Measurements from ENCODE around the gene RIPK3.

The RIPK3 gene

DNA sequence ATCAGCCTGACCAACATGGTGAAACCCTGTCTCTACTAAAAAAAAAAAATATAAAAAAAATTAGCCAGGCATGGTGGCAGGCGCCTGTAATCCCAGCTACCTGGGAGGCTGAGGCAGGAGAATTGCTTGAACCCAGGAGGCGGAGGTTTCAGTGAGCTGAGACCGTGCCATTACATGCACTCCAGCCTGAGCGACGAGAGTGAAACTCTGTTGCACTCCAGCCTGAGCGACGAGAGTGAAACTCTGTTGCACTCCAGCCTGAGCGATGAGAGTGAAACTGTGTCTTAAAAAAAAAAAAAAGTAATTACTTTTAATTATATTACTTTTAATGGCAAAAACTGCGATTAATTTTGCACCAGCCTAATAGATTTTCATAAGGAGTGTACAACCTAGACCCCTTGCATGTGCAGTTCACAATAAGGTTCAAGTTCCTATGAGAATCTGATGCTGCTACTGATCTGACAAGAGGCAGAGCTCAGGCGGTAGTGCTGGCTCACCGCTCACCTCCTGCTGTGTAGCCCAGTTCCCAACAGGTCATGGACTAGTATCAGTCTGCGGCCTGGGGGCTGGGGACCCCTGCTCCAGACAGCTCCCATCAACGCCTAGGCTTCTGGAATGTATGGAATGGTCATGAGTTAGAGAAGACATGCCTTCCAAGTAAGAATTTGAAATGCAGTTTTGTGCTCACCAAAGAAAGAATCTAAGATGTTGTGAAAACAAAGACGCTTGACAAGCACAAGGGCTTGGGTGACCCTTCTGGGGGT, 18.4 kb downstream of the RIPK3 start:
- no peak for DNase-seq

GRCh38 chr14:24317141-24317928, 22.5 kb downstream of the RIPK3 start:
- no peak for DNase-seq

GRCh38 chr14:24316597-24316950, 23.2 kb downstream of the RIPK3 start:
- no peak for DNase-seq

DNA sequence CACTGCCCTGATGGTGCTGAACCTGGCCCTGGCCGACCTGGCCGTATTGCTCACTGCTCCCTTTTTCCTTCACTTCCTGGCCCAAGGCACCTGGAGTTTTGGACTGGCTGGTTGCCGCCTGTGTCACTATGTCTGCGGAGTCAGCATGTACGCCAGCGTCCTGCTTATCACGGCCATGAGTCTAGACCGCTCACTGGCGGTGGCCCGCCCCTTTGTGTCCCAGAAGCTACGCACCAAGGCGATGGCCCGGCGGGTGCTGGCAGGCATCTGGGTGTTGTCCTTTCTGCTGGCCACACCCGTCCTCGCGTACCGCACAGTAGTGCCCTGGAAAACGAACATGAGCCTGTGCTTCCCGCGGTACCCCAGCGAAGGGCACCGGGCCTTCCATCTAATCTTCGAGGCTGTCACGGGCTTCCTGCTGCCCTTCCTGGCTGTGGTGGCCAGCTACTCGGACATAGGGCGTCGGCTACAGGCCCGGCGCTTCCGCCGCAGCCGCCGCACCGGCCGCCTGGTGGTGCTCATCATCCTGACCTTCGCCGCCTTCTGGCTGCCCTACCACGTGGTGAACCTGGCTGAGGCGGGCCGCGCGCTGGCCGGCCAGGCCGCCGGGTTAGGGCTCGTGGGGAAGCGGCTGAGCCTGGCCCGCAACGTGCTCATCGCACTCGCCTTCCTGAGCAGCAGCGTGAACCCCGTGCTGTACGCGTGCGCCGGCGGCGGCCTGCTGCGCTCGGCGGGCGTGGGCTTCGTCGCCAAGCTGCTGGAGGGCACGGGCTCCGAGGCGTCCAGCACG, 23.8 kb downstream of the RIPK3 start:
- no peak for DNase-seq

DNA sequence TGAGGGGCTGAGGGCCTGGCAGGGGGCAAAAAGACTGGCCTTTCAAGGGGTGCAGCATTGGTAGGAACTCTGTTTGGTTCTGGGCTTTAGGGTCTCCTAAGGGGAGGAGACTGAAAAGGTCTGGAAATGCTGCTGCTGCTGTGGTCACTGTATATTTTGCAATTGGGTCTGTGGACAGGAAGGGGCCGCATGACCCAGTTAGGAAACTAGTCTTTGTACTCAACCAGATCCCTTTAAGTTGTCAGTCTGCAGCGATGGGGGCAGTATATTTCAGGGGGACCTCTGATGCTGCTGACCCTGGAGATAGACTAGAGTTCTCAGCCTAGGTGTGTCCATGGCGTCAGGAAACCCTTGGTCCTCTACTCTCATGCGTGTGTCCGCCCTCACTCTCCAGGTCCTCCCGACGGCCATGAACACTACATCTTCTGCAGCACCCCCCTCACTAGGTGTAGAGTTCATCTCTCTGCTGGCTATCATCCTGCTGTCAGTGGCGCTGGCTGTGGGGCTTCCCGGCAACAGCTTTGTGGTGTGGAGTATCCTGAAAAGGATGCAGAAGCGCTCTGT, 24.5 kb downstream of the RIPK3 start:
- DNase-seq, result no peak

DNA sequence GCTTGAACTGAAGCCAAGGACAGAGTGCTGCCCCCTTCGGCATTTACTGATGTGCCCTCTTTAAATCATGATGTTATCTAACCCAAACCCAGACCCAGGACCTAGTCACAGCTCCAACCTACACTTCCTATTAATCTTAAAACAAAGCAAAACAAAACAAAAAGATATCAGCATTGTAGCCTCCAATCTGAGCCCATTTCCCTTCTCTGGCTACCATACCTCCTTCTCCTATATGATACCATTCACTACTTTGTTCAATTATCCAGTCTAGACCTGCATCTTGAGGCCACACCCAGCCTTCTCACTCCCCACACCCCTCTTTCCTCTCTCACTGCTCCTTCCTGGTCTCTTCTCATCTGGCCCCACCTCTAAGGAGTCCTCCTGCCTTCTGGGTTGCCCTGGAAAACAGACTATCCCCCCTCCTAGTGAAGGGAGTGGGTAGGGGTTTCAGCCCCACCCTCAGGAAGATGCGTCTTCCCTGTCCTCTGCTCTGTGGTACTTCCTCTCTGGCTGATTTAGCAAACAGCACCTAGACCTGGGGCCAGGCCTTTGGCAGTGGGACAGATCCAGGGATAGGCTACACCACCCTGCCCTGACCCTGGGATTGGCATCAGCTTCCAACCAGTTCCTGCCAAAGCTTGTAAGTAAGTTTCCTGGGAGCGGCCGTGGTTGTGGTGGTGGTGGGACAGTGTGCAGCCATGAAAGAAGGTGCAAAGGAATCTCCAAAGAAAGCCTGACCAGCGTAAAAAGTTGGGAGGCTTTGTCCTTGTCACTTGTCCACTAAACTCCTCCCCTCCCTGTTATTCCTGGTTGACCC, 25.2 kb downstream of the RIPK3 start:
- DNase-seq, result no peak

DNA sequence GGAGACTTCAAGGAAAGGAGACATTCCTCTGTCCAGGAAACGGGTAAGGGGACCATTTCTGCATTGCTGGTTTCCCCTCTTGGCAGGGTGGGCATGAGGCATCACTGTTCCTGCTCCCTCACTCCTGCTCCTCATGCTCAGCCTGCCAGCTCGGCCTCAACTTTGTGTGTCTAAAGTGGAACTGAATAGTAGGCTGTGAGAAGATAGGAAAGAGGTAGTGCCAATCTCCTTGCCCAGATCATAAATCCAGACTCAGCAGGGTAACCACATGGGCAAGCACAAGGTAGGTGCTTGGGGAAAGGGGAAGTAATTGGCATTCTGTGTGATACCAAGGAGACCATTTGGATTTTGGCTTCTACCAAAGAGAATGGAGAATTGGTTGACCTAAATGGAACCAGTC, 25.9 kb downstream of the RIPK3 start:
- DNase-seq, result no peak

DNA sequence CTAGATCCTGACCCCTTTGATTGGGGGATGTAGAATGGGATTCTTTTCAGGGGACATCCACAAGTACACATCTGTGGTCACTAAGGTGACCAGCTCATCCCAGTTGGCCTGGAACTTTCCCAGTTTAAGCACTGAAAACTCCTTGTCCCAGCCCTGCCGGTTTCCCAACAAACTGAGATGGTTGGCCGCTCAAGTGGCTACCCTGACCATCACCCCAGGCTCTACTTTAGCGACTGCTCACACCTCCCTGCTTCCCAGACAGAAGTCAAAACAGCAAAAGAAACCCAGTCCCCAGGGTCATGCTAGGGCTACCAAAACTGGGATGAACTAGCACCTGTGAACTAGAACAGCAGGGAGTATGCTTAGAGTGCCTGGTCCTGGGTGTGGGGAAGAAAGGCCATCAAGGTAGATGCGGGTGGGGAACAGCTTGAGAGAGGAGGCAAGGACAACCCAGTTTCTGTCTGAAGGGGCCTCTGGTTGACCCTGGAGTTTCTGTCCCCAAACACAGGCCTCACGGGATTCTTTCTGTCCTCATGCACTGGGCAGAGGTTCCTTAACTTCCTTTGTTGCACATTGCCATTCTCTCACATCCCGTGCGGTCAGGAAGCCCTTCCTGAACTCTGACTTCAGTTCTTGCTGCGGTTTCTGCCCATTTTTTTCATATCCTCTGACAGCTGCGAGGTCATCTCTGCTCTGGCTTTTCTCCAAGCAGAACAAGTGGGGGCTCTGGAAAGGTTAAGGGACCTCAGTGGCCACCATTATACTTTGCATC, 26.9 kb downstream of the RIPK3 start:
- peak; percentile 12 for DNase-seq

DNA sequence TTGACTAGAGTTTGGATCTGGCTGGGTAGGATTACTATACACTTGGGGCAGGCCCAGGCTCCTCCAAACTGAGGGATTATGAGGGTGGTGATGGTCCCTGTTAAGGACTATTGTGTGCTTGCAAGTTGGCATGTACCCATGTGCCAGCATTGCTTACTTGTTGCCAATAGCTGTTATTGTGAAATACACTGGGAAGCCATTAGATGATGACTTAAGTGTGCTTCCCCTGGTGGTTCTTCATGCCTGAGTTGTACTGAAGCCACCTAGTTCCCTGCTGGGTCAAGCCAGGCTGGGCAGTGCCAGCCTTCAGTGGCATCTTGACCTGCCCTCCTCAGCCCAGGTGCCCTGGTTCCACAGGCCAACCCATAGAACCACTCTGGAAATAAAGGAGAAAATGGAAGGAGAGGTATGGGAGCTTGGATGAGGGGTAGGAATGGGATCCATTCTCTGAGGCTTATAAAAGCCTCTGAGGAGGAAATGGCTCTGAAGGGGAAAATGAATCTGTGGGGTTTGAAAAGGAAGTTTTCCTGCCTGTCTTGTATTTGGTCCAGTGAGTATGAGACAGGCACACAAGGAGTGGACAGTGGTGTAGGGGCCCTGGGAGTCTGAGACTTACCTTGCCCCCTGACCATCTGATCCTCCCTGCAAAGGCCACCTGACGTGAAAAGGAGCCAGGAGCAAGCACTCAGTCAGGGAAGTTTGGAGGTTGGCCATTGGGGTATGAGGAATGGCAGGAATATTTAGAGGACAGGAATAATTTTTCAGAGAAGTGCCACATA, 27.8 kb downstream of the RIPK3 start:
- peak; percentile 12 for DNase-seq

GRCh38 chr14:24310646-24311604, 28.9 kb downstream of the RIPK3 start, which contains the start of gene LTB4R:
Gene LTB4R (plus strand): TSS chr14:24311502. CDS start chr14:24315652, 4,150 bp downstream.
- DNase-seq, result peak; percentile 62

- DNase-seq, result no peak
Observed at GRCh38 chr14:24310265-24310645, 29.5 kb downstream of the RIPK3 start.

DNA sequence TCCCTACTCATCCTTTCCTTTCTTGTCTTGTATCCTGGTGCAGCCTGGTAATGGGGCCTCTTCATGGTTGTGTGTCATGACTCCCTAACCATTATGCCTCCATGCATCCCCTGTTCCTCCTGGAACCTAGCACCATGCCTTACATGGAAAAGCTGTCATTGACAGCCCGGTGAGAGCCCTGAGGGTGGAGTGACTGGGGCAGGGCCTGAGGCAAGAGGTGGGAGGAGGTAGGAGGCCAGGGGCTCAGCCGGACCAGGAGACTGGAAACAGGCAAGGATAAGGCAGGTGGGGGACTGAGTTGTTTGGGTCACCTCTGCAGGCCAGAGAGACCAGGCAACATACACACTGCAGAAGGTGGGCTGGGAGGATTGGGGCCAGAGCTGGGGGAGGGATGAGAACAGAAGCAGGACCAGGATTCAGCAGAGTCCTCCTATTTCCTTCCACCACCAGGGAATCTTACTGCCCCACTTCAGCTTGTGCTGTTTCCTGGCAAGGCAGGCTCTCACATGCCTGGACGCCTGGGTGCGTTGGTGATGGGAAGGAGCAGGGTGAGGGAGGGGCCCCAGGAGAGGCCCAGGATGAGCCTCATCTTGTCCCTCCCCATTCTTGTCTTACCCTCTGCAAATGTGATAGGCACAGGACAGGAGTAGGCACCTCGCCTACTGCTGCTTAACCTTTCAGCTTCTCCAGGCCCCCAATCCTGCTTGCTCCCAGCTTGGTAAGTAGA, 30.1 kb downstream of the RIPK3 start, which contains the start of gene LTB4R2:
LTB4R2 (plus strand) TSS at position 603 of the 727 bp plus-strand sequence. CDS start 525 bp downstream, outside the sequence.
- DNase-seq, result no peak

GRCh38 chr14:24308342-24309124, 31.3 kb downstream of the RIPK3 start:
- DNase-seq, result no peak

GRCh38 chr14:24307575-24308341, 32.0 kb downstream of the RIPK3 start, which contains the start of gene CIDEB:
Gene CIDEB (minus strand): TSS chr14:24307977. CDS start chr14:24307858, 119 bp downstream.
- no peak for DNase-seq

DNA sequence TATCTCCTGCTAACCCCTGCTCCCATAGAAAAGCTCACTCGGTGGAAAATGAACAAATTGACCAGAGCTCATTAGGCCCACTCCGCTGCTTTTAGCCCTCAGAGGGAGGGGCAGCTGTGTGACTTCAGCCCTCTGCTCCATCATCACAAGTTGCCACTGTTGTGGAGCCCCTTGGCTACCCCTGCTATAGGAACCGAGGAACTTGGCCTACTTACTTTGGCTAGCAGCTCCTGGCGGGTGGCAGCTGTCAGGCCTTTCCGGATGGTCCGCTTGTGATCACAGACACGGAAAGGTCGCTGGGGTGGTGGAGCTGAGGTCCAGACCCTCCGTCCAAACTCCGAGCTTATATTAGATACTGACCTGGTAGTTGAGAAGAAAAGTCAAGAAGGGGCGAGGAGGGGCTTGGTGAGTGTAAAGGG, 32.6 kb downstream of the RIPK3 start:
- DNase-seq, result no peak

DNA sequence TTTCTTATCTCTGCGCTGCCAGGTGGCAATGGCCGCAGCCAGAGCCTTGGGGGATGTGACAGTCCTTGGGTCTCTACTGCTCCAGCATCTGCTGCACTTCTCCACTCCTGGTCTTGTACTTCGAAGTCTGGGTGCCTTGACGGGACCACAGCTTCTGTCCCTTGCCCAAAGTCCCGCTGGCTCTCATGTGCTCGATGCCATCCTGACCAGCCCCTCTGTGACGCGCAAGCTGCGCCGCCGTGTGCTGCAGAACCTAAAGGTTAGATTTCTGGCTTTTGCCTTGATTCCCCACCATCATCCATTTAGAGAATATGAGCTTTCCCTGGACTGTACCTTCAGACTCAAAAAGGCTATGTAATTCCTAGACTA, 35.8 kb downstream of the RIPK3 start:
- no peak for DNase-seq
